ENCODE data around the gene RASD2.

DNA sequence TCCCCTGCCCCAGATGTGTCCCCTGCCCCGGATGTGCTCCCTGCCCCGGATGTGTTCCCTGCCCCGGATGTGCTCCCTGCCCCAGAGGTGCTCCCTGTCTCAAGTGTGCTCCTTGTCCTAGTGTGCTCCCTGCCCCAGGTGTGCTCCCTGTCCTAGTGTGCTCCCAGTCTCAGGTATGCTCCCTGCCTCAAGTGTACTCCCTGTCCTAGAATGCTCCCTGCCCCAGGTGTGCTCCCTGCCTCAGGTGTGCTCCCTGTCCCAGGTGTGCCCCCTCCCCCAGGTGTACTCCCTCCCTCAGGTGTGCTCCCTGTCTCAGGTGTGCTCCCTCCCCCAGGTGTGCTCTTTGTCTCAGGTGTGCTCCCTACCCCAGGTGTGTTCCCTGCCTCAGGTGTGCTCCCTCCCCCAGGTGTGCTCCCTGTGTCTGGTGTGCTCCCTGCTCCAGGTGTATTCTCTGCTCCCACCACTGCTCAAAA, 48.7 kb upstream of the RASD2 start:
- TF ChIP-seq, protein P1, sequence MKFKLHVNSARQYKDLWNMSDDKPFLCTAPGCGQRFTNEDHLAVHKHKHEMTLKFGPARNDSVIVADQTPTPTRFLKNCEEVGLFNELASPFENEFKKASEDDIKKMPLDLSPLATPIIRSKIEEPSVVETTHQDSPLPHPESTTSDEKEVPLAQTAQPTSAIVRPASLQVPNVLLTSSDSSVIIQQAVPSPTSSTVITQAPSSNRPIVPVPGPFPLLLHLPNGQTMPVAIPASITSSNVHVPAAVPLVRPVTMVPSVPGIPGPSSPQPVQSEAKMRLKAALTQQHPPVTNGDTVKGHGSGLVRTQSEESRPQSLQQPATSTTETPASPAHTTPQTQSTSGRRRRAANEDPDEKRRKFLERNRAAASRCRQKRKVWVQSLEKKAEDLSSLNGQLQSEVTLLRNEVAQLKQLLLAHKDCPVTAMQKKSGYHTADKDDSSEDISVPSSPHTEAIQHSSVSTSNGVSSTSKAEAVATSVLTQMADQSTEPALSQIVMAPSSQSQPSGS (CRISPR knock-in tag; IDR thresholded peaks at IDR 0.05; ENCODE audit: borderline replicate concordance, low read depth), result no peak
- TF ChIP-seq FOXJ3 (CRISPR knock-in tag; IDR thresholded peaks at IDR 0.05; ENCODE audit: borderline replicate concordance), result no peak
- TF ChIP-seq, protein P2, sequence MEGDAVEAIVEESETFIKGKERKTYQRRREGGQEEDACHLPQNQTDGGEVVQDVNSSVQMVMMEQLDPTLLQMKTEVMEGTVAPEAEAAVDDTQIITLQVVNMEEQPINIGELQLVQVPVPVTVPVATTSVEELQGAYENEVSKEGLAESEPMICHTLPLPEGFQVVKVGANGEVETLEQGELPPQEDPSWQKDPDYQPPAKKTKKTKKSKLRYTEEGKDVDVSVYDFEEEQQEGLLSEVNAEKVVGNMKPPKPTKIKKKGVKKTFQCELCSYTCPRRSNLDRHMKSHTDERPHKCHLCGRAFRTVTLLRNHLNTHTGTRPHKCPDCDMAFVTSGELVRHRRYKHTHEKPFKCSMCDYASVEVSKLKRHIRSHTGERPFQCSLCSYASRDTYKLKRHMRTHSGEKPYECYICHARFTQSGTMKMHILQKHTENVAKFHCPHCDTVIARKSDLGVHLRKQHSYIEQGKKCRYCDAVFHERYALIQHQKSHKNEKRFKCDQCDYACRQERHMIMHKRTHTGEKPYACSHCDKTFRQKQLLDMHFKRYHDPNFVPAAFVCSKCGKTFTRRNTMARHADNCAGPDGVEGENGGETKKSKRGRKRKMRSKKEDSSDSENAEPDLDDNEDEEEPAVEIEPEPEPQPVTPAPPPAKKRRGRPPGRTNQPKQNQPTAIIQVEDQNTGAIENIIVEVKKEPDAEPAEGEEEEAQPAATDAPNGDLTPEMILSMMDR (IDR thresholded peaks at IDR 0.05), result no peak
- TF ChIP-seq, protein P3, sequence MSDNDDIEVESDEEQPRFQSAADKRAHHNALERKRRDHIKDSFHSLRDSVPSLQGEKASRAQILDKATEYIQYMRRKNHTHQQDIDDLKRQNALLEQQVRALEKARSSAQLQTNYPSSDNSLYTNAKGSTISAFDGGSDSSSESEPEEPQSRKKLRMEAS (CRISPR knock-in tag; IDR thresholded peaks at IDR 0.05), result no peak
